Subcutaneous adipose tissue (tissue), 4 donors: Measurements from ENCODE around the gene HSD11B2. TPM values are rescaled to one million over a fixed set of nuclear protein-coding genes. Genes with fewer than 3 reads are reported as not detected.

ENCODE experiments used
- CTCF ChIP-seq: fragments of 450-650 bp; IDR thresholded peaks from one replicate; pipeline ENCODE4 v1.5.1; 2016; ENCODE audit warnings: low read depth, mild to moderate bottlenecking, control low read depth, antibody characterized with exemption, moderate library complexity
- total RNA-seq, 4 donors: library from RNA; depleted of rRNA; stranded (reverse); fragments of >200 nt; gene quantifications; one replicate each; pipeline ENCODE4 v1.1.0, GENCODE V29; 2016

HSD11B2 gene
- total RNA-seq, 4 donors from 2014 or later = 0.22 to 1.3 (median 0.51) TPM; not detected in 1

- TF ChIP-seq CTCF = no peak
These were observed 15.3 kb downstream of the HSD11B2 start for GRCh38 chr16:67445913-67446907.

DNA sequence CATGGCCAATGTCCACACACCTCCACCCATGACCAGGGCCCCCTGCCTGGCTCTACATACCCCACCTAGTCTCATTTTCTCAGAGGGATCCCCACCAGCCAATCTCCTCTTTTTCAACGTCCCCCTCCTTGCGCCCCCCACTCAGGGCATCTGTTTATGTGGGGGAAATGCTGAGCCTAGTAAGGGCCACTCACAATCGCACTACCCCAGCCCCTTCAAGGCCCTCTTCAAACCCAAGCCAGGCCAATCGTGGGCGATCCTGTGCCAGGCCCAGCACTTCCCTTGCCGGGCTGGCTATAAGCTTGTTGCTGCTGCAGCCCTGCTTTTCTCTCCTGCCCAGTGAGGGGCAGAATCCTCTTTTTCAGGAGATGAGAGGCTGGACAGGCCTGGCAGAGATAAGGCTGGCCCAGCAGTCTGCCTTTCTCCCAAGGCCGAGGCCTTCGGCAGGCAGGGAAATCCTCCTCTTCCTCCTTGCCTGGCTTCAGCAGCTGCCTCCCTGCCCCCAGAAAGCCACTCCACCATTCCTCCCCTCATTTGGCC lies 16.1 kb downstream of the HSD11B2 start:
- no peak for TF ChIP-seq CTCF

DNA sequence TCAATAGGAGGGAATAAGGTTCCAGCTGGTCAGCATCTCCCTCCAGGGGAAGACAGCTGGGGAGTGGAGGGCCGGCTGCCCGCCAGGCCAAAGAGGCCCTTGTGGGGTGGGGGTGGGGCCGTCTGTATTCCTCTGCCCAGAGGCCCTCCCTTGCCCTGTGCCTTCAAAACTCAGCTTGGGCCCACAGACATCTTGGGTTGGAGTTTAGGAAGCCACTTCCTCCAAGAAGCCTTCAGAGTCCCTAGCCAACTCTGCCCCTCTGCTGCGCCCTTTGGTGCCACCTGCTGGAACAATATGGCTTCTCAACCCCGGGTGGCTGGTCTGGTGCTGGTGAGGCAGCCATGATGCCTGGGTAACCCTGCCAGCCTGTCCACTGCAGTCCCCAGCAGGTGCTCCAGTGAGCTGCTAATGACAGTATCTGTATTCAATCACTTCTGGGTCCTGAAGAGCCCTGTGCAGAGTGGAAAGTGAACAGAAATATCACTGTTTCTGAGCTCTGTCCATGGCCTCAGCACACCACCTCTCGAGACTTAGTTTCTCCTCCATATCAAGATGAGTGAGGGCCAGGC lies 16.7 kb downstream of the HSD11B2 start:
- no peak for TF ChIP-seq CTCF

- no peak for TF ChIP-seq CTCF
These were observed 17.7 kb downstream of the HSD11B2 start for GRCh38 chr16:67448580-67448979.

DNA sequence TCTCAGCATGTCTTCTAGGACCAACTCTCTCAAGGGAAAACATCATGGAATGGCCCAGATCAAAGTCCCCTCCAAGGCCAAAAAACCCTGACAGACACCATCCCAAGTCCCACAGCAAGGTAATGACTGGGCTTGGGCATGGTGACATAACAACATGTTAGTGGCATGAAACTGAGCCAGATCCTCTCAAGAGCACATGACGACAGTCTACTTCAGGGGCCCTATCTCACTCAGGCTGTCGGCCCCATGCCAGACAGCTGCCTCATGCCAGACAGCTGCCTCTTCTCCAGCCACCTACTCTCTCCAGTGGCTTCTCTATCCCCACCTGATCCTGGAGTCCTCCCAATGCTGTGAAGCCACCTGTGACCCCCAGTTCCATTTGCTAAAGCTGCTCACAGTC lies 18.4 kb downstream of the HSD11B2 start:
- no peak for TF ChIP-seq CTCF

- no peak for TF ChIP-seq CTCF
These were observed 18.8 kb downstream of the HSD11B2 start for GRCh38 chr16:67449739-67450138.

DNA sequence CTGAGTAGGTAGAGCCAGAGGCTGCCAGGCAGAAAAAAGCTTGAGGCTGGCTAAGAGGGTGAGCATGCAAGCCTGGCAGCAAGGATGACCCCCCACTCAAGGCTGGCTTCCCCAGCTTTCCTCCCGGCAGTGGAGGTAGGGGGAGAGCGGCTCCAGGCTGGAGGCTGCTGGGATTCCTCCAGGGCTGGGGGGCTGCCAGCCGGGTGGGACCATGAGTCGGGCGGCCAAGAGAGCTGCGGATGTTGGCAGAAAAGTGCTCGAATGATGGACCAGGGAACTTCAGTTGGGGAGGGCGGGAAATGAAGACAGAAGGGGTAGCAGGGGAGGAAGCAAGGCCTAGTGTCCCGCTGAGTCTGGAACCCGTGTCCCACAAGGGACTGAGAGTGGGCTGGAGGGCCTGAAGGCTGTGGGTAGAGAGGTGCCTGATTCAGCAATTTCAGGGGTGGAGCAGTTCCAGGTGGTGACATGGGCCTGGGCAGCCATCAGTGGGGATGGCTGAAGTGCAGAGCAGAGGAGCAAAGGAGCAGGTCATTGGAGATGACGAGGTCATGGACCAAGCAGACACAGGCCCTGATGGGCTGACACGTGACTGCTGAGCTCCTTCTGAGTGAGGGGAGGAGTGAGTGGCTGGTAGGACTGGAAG lies 20.3 kb downstream of the HSD11B2 start:
- TF ChIP-seq CTCF = no peak
